H1 (cell line): ENCODE results near the gene KLF4. TPM values are rescaled to one million over a fixed set of nuclear protein-coding genes. Genes with fewer than 3 reads are reported as not detected.

Experiments
- CHD7 ChIP-seq: fragments of 300-600 bp; sonication (generic); IDR thresholded peaks from 2 replicates; pipeline ENCODE4 v1.7.1; 2012; ENCODE audit warnings: low read length, moderate library complexity, mild to moderate bottlenecking, inconsistent platforms; ENCODE audit not compliant: insufficient replicate concordance
- polyA plus RNA-seq, 7 experiments: library from polyadenylated mRNA; depleted of rRNA in 3 of 7; stranded (reverse) in 5 of 7; unstranded in 2 of 7; fragments of >200 nt in 5 of 7; fragments of 200-250 nt in 2 of 7; gene quantifications; 1 replicate in 5 of 7; 2 replicates in 1 of 7; 4 replicates in 1 of 7; pipeline versions ENCODE4 v1.2.1 to v1.2.3, GENCODE V29; 2011 to 2013; ENCODE audit warnings: missing spikeins in 2 of 7, mixed read lengths in 2 of 7
- total RNA-seq: library from RNA; stranded (reverse); fragmentation: NEBNext Ultra II Directional; extraction: Animal tissue kit (Norgen Biotek cat#: 25700); gene quantifications from 2 replicates; pipeline ENCODE4 v1.2.1, GENCODE V29; 2021

Gene KLF4
- total and polyA plus RNA-seq, 2 of the 8 experiments (the other 6 are each of a cell fraction or from before 2014, with no cell fraction given): 0.77 to 2.8 TPM

- no peak for TF ChIP-seq CHD7
These were observed 18.0 kb downstream of the KLF4 start (continued) for GRCh38 chr9:107471552-107471951.
